Fibroblast of lung (primary cell): ENCODE measurements around the gene OR4X2.

Experiments used
- CTCF ChIP-seq, 2 donors: IDR thresholded peaks in 1 of 2; conservative IDR thresholded peaks in 1 of 2; 1 replicate in 1 of 2; 2 replicates in 1 of 2; pipeline ENCODE4 v1.5.1; 2011 to 2012; ENCODE audit warnings: low read length in 2 of 2, control low read depth in 1 of 2, inconsistent platforms in 1 of 2, low read depth in 1 of 2, mild to moderate bottlenecking in 1 of 2
- EZH2 ChIP-seq: IDR thresholded peaks from 2 replicates; pipeline ENCODE4 v1.5.1; 2012; ENCODE audit warnings: low read length, control low read depth, mild to moderate bottlenecking; ENCODE audit errors: missing control alignments

GRCh38 chr11:48237727-48238126, 7.2 kb upstream of the OR4X2 start:
- TF ChIP-seq CTCF (conservative IDR thresholded peaks at IDR 0.05 in 1 of 2, IDR thresholded peaks at IDR 0.05 in 1 of 2; ENCODE audit: low read depth in 1 of 2, low read length in 2 of 2) (no peak), EZH2 (no peak)
